GM23248 (cell line): ENCODE data around the gene CDH4.

Experiments
- EZH2 ChIP-seq: fragments of 200-600 bp; sonication (generic); IDR thresholded peaks from 2 replicates; pipeline ENCODE4 v1.6.1; 2018; ENCODE audit warnings: antibody characterized with exemption, mild to moderate bottlenecking; ENCODE audit not compliant: insufficient read depth, poor library complexity, severe bottlenecking
- EZH2phosphoT487 ChIP-seq: fragments of 200-600 bp; sonication (generic); IDR thresholded peaks from 2 replicates; pipeline ENCODE4 v1.6.1; 2018; ENCODE audit warnings: antibody characterized with exemption, moderate library complexity, mild to moderate bottlenecking, low read depth; ENCODE audit not compliant: insufficient read depth

DNA sequence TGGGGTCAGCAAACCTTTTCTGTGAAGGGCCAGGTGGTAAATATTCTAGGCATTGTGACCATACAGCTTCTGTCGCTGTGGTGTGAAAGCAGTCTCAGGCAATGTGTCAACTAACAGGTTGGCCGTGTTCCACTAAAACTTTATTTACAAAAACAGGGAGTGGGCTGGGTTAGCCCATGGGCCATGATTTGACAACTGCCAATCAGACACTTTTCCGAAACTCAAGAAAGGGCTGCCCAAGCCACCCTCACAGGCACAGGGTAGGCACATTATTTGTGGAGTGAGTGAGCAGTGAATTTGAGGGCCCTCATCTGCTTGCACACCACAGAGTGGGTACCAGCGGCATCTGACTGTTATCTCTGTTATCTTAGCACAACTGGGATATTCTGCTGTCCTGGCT, 523.4 kb downstream of the CDH4 start:
- no peak for TF ChIP-seq EZH2
- no peak for TF ChIP-seq EZH2phosphoT487
